Stimulated activated naive CD4-positive, alpha-beta T cell treated with Interleukin-2 at 50 U/mL for 16 hours (primary cell): ENCODE measurements around the gene PDGFB.

Experiments
- DNase-seq: peaks from one replicate; lab custom pipeline; 2025; lab: John Stamatoyannopoulos, UW

The PDGFB gene

DNA sequence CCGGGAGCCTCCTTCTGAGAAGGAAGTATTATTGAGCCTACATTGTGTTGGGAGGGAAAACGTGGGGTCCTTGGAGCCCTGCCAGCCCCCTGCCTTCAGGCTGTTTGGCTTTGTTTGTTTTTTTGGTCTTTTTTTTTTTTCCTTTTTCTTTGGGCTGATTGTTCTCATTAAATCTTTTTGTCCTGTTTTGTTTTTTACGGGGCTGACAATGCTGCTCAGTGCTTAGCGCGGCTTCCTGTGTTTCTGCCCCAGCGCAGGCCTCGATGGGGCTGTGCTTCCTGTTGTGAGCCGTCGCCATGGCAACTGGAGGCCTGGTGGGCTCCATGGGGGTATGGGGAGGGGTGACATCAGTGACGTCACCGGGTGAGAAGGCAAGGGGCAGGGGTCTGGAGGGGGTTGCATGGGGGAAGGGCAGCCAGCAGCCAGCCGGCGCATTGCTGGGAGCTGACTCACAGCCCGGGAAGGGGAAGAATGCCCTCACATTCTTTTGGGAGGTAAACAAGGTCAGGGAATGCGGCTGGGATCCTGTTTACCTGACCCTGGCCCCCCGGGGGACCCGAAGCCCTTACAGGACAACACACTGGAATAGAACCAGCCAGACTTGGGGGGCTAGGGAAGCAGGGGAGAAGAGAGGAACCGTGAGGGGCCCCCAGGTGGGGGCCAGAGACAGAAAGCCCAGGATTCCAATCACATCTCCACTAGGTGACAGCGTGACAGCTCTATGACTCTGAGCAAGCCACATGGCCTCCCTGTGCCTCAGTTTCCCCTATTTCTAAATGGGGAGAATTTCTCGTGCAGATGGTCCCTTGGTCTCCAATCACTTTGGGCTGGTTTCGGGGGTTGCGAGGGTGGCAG, 70.1 kb downstream of the PDGFB start:
- DNase-seq: peak; percentile 44

DNA sequence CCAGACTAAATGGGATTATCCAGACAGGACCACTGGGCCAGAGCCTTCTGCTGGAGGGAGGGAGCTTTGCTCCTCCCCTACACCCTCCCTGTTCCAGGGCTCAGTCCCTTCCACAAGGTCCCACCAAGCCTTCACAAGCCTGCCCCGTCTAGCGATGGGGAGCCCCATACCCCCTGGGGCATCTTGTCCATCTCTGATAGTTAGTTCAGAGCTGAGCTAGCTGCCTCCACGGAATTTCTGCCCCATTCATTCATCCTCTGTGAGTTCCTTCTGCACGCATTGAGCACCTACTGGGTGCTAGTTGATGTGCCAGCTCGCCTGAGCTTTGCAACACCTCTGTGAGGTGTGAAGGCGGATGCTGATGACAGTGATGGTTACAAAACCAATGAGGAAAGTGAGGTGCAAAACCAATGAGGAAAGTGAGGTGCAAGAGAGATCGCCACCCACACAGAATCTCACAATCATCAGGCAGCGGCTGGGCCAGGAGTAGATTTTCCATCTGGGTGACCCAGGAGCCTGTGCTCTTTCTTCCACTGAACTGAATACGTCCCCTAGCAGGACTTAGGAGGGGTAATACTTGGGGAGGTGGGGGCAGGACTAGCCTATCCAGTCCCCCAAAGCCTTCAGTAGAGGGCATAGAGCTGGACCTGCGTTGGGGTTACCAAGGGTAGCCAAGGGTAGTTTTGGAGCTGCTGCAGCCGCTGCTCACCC, 70.8 kb downstream of the PDGFB start:
- DNase-seq: no peak
